Transverse colon (tissue), 4 donors: ENCODE results near the gene SCAND1. TPM values are rescaled to one million over a fixed set of nuclear protein-coding genes. Genes with fewer than 3 reads are reported as not detected.
A peak's percentile ranks its signal among the peaks of the same experiment; 100 is the strongest.

Experiments
- DNase-seq: peaks from one replicate; pipeline ENCODE4 v3.0.0-alpha.2; 2019
- H3K27ac ChIP-seq, 4 donors: fragments of 200-600 bp; sonication (generic); 2 replicates each; pipeline ENCODE4 v1.5.1; 2016 to 2018; ENCODE audit warnings: inconsistent platforms in 4 of 4
- H3K27me3 ChIP-seq: fragments of 200-600 bp; sonication (generic); 2 replicates; pipeline ENCODE4 v1.5.1; 2017; ENCODE audit warnings: inconsistent platforms
- H3K36me3 ChIP-seq, 4 donors: fragments of 200-600 bp; sonication (generic); 2 replicates each; pipeline ENCODE4 v1.5.1; 2017 to 2019; ENCODE audit warnings: inconsistent platforms in 4 of 4
- H3K4me1 ChIP-seq, 4 donors: fragments of 200-600 bp; sonication (generic); 2 replicates each; pipeline ENCODE4 v1.5.1; 2017 to 2020; ENCODE audit warnings: inconsistent platforms in 4 of 4
- H3K4me3 ChIP-seq, 4 donors: fragments of 200-600 bp; sonication (generic); 1 replicate in 1 of 4; 2 replicates in 3 of 4; pipeline versions ENCODE4 v1.5.1 to v1.6.1; 2017 to 2019; ENCODE audit warnings: inconsistent platforms in 4 of 4
- H3K9me3 ChIP-seq, 2 donors: fragments of 200-600 bp; sonication (generic); 2 replicates each; pipeline ENCODE4 v1.5.1; 2017 to 2019; ENCODE audit warnings: inconsistent platforms in 2 of 2
- EP300 ChIP-seq: sonication (generic); formaldehyde crosslinking; IDR thresholded peaks from one replicate; pipeline ENCODE4 v1.6.1; 2017; ENCODE audit warnings: antibody characterized with exemption, low read depth
- POLR2A ChIP-seq: fragments of 450-650 bp; IDR thresholded peaks from one replicate; pipeline ENCODE4 v1.6.1; 2016; ENCODE audit warnings: antibody characterized with exemption, mild to moderate bottlenecking, moderate library complexity
- POLR2AphosphoS5 ChIP-seq, 3 donors: sonication (generic); formaldehyde crosslinking; IDR thresholded peaks; one replicate each; pipeline ENCODE4 v1.6.1; 2016; ENCODE audit warnings: antibody characterized with exemption in 3 of 3
- WGBS, 2 donors: methylation state at CpG; one replicate each; pipeline ENCODE4 v1.1.5; 2018; ENCODE audit warnings: low coverage in 1 of 2; 5-methylcytosine and 5-hydroxymethylcytosine counted together
- in situ Hi-C, 4 donors: fragments of 200-750 bp; cut with MboI; loops; one replicate each; pipeline versions ENCODE4 v1.15.0 to v1.15.1; 2017; ENCODE audit warnings: low sequenced_read_pairs in 3 of 4, low pct_ligation_motif_present in 1 of 4, low pct_unique_long_range_greater_than_20kb in 1 of 4
- intact Hi-C: fragments of 100-400 bp; cut with DNase I; formaldehyde crosslinking; loops from one replicate; pipeline ENCODE4 v1.15.1; 2023; ENCODE audit warnings: low total_unique reads
- total RNA-seq, 4 donors: library from RNA; depleted of rRNA; stranded (reverse); fragments of >200 nt; gene quantifications; one replicate each; pipeline ENCODE4 v1.1.0, GENCODE V29; 2016
- TF ChIP-seq, protein P1 (sequence below), 5 experiments: fragments of 200-600 bp in 3 of 5; fragments of 450-650 bp in 2 of 5; sonication (generic) in 3 of 5; IDR thresholded peaks; 1 replicate in 2 of 5; 2 replicates in 3 of 5; pipeline ENCODE4 v1.5.1; 2016 to 2017; ENCODE audit warnings: antibody characterized with exemption in 5 of 5, inconsistent platforms in 3 of 5, mild to moderate bottlenecking in 2 of 5, moderate library complexity in 1 of 5

Gene SCAND1
- total RNA-seq, 4 donors from 2014 or later, result 80.8 to 152 (median 109) TPM

DNA sequence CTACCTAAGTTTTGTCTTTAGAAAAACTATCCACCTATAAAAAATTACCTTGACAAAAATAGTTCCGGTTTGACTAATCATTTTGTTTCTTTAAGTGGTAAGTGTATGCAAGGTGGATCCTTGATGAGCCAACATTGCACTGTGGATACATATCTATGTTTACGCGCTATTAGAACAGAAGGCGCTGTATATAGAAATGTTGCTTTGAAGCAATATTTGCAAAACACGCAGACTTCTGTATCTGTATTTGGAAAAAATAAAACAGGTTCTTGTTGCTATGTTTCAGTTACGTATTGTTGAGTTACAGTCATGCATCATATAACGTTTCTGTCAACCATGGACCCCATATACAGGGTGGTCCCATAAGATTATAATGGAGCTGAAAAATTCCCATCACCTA is 4.2 kb downstream of the SCAND1 start:
- Histone ChIP-seq H3K27me3 (no peaks in the 10 kb centered on the region), H3K4me3 (no peak overlapping the region), H3K27ac (no peak overlapping the region), H3K9me3 (no peaks in the 10 kb centered on the region), H3K36me3 (no peaks in the 10 kb centered on the region), H3K4me1 (peaks cover 13 to 32% (median 20%) of the 10 kb centered on the region in 4 donors)
- TF ChIP-seq POLR2A, result no peak
- 91 to 96% methylated on average over 7 of the region's 7 CpGs for WGBS, 2 donors
- in situ Hi-C loops (no loop called here), intact Hi-C loops (no loop called here)
- no peak for DNase-seq

DNA sequence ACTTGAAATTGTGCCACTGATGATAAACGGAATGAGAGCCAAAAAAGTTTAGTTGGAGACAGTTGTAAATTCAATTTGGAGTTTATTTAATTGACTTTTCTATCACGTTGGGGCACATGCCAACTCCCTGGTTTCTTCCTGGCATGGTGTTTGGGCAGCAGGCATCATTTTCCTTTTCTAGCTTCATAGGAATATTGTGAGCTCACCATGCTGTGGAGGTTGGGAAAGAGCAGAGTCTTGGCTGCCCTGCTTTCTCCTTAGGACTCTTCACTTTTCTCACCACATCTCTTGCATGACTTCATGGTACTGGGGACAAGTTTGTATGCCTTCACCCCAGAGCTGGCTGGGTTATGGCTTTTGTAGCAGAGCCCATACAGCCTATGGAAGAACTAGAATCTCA is 6.4 kb downstream of the SCAND1 start:
- Histone ChIP-seq H3K36me3 (peaks cover 0 to 7% (median 3%) of the 10 kb centered on the region in 4 donors), H3K9me3 (no peaks in the 10 kb centered on the region), H3K27me3 (no peaks in the 10 kb centered on the region), H3K4me3 (no peak overlapping the region), H3K4me1 (peaks cover 9 to 26% (median 13%) of the 10 kb centered on the region in 4 donors), H3K27ac (peak overlapping the region in 1 of 4 donors; percentile 25)
- TF ChIP-seq EP300 (no peak), POLR2AphosphoS5 (IDR thresholded peaks at IDR 0.05) (no peak), POLR2A (no peak)
- TF ChIP-seq, protein P1, sequence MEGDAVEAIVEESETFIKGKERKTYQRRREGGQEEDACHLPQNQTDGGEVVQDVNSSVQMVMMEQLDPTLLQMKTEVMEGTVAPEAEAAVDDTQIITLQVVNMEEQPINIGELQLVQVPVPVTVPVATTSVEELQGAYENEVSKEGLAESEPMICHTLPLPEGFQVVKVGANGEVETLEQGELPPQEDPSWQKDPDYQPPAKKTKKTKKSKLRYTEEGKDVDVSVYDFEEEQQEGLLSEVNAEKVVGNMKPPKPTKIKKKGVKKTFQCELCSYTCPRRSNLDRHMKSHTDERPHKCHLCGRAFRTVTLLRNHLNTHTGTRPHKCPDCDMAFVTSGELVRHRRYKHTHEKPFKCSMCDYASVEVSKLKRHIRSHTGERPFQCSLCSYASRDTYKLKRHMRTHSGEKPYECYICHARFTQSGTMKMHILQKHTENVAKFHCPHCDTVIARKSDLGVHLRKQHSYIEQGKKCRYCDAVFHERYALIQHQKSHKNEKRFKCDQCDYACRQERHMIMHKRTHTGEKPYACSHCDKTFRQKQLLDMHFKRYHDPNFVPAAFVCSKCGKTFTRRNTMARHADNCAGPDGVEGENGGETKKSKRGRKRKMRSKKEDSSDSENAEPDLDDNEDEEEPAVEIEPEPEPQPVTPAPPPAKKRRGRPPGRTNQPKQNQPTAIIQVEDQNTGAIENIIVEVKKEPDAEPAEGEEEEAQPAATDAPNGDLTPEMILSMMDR (IDR thresholded peaks at IDR 0.05), result no peak
- DNase-seq, result no peak
- intact Hi-C loops (no loop called here), in situ Hi-C loops (no loop called here)
- 63 to 85% methylated on average over 1 to 2 of the region's 2 CpGs for WGBS, 2 donors

DNA sequence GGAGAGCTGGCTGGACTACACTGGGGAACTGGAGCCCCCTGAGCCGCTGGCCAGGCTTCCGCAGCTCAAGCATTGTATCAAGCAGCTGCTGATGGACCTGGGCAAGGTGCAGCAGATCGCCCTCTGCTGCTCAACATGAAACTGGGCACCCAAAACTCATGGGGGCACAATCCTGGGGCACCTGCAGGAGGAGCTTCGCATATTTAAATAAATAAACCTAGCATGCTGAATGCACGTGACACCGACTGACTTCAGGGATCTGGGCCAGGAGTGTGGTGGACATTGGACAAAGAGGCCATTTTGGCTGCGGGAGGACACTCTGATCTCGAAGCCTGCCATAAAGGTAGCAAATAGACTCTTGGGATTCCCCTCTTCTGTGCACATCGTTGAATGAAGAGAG is 6.8 kb downstream of the SCAND1 start:
- TF ChIP-seq POLR2A (no peak), POLR2AphosphoS5 (IDR thresholded peaks at IDR 0.05) (no peak), EP300 (no peak)
- TF ChIP-seq, protein P1 (IDR thresholded peaks at IDR 0.05), result no peak
- in situ Hi-C loops, result no loop called here
- intact Hi-C loops, result no loop called here
- no peaks in the 10 kb centered on the region for H3K9me3 ChIP-seq
- no peak overlapping the region for H3K4me3 ChIP-seq
- no peak overlapping the region for H3K27ac ChIP-seq
- no peak for DNase-seq
- H3K4me1 ChIP-seq, result peaks cover 4 to 21% (median 8%) of the 10 kb centered on the region in 4 donors
- H3K27me3 ChIP-seq, result no peaks in the 10 kb centered on the region
- H3K36me3 ChIP-seq, result peaks cover 0 to 10% (median 3%) of the 10 kb centered on the region in 4 donors
- 73% methylated on average over 9 of the region's 9 CpGs; no CpG with 5 or more reads in 1 of the 2 donors for WGBS, 2 donors

DNA sequence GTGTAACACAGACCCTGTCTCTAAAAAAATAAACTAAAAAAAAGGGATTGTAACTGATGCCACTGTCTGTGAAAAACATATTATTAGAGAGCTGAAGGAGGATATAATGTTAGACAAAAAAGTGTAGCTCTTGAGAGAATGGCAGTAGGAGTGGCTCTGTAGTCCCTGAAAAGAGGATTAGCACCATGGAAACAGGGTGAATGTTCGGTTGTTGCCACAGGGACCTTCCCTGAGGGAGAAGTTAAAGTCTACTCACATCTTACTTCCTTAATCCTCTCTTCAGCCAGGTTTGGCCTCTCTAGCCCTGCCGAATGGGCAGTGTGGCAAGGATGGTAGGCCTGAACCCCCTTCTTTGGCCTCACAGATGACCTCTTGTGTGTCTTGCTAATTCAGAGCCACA is 12.1 kb downstream of the SCAND1 start:
- intact Hi-C loops (no loop called here), in situ Hi-C loops (no loop called here)
- Histone ChIP-seq H3K36me3 (peaks cover 0 to 44% (median 14%) of the 10 kb centered on the region in 4 donors), H3K4me1 (no peaks in the 10 kb centered on the region), H3K4me3 (no peak overlapping the region), H3K27ac (no peak overlapping the region), H3K9me3 (no peaks in the 10 kb centered on the region), H3K27me3 (no peaks in the 10 kb centered on the region)
- no peak for DNase-seq
- 79 to 84% methylated on average over 2 of the region's 2 CpGs for WGBS, 2 donors
- no peak for TF ChIP-seq EP300

DNA sequence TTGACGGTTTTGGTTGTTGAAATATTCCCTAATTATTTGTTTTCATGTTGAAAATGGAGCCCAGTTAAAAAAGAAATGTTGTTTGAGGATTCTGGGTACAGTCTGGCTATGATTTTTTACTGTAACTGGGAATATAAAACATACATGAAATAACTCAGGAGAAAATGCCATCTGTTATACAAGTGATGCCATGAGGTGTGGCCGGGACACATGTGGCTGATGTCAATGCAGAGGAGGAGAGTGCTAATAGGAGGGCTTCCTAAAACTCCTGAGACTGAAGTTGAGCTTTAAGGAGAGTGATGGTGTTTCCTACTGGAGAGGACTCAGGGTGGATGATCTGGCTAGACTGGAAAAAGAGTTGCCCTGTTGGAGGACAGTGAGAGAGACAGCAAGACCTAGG is 12.7 kb downstream of the SCAND1 start:
- no peaks in the 10 kb centered on the region for H3K27me3 ChIP-seq
- H3K4me1 ChIP-seq, result no peaks in the 10 kb centered on the region
- peaks cover 0 to 44% (median 14%) of the 10 kb centered on the region in 4 donors for H3K36me3 ChIP-seq
- 94 to 100% methylated on average over 2 of the region's 2 CpGs for WGBS, 2 donors
- no peak overlapping the region for H3K4me3 ChIP-seq
- no peak overlapping the region for H3K27ac ChIP-seq
- H3K9me3 ChIP-seq, result no peaks in the 10 kb centered on the region
- no peak for DNase-seq
- intact Hi-C loops, result no loop called here
- in situ Hi-C loops, result no loop called here
- TF ChIP-seq, protein P1 (IDR thresholded peaks at IDR 0.05), result no peak
- no peak for TF ChIP-seq EP300
- no peak for TF ChIP-seq POLR2AphosphoS5 (IDR thresholded peaks at IDR 0.05)
- TF ChIP-seq POLR2A, result no peak
